ENCODE measurements around the gene ZNF471. TPM values are rescaled to one million over a fixed set of nuclear protein-coding genes. Genes with fewer than 3 reads are reported as not detected.

The ZNF471 gene
- total RNA-seq, result 1.3 TPM

DNA sequence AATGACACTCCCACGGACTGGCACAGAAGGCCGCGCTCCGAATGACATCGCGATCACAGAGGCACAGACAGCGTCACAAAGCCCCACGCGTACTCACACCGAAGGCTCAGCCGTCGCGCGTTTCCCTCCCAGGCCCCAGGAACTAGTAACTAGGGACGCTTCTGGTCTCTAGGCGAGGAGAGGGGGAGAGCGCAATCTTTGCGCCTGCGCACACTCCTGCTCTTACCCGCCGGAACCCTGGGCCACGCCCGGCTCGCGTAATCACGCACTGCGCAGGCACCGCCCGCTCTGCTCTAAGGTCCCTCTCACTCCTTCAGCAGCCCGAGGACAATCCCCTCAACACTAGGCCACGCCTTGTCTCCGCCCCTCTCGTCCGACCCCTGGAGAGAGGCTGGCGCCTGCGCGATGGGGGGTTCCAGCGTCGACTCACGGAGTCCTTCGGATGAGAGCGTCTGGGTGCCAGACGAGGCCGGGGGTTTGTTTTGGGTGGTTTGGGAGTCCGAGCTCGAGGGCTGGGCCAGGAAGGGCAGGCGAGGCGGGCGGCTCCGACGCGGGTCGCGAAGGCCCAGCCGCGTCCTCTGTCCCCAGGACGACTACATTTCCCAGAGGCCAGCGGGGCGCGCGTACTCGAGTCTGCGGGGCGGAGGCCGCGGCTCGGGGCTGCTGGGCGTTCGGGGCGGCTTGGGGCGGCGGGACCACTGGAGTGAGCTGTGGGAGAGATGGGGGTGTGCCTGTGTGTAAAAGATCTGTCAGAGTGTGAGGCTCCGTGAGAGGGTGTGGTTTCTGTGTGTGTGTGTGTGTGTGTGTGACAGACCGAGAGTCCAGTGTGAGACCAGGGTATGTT is at the start of gene ZNF471:
Gene ZNF471, plus strand, starts transcription at position 410 of the 844 bp plus-strand sequence. CDS start 3,717 bp downstream, outside the sequence.
- peak; percentile 99 for ATAC-seq

GRCh38 chr19:56474308-56474707 is 33.3 kb upstream of the ZNF471 start:
- no peak for DNase-seq (ENCODE audit: low spot score)
- ATAC-seq, result no peak

More for the DNA sequence above, at the start of gene ZNF471:
- DNase-seq (ENCODE audit: low spot score), result peak; percentile 97

DNA sequence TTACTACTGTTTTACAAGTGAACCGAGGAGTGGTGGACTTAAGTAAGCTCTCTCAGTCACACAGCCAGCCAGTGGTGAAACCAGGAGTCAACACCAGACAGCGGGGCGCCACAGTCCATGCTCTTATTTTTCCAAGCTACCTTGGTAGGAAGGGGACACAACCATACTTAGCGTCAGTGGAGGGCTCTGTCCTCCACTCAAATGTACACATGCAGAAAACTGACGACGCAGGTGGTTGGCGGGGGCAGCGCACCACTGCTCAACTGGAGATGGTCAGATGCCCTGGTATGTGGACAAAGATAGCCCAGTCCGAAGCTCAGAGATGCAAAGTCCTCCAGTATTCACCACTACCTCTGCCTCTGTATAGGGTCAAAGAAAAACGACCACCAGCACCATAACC is 31.6 kb upstream of the ZNF471 start:
- ATAC-seq (no peak), DNase-seq (ENCODE audit: low spot score) (no peak)

DNA sequence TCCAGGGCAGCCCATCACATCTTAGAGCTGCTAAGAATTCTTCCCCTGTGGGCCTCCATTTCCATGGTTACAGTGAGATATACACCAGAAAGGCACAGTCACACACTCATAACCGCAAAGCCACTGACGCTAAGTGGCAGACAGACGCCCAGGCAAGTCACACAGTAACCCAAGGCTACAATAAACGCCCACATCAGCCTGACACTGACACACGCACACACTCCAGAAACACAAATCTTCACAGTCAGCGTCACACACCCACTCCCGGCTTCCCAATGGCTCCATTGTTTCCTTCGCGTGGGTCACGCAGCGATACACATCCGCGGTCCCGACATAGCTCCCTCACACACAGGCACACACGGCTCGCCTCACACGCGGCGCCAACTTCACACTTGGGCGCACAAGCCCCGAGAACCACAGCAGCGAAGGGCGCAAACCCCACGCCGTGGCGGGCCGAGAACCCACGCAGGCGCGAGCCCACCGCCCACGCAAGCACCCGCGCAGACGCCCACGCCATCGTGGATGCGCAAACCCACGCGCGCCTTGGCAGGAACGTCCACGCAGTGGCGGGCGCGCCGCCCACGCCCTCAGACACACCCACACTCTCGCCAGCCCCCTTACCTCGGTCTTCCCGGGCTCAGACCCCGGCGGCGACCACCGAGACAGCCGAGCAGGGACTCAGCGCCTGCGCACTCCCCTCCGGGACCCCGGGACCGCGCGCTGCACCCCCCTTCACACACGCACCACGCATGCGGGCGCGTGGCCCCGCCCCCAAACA is 30.8 kb upstream of the ZNF471 start, which contains the start of gene ZNF667:
Gene ZNF667, minus strand, starts transcription at position 695 of the 778 bp plus-strand sequence. CDS start 14,975 bp downstream, outside the sequence.
- DNase-seq (ENCODE audit: low spot score), result no peak
- ATAC-seq, result no peak

DNA sequence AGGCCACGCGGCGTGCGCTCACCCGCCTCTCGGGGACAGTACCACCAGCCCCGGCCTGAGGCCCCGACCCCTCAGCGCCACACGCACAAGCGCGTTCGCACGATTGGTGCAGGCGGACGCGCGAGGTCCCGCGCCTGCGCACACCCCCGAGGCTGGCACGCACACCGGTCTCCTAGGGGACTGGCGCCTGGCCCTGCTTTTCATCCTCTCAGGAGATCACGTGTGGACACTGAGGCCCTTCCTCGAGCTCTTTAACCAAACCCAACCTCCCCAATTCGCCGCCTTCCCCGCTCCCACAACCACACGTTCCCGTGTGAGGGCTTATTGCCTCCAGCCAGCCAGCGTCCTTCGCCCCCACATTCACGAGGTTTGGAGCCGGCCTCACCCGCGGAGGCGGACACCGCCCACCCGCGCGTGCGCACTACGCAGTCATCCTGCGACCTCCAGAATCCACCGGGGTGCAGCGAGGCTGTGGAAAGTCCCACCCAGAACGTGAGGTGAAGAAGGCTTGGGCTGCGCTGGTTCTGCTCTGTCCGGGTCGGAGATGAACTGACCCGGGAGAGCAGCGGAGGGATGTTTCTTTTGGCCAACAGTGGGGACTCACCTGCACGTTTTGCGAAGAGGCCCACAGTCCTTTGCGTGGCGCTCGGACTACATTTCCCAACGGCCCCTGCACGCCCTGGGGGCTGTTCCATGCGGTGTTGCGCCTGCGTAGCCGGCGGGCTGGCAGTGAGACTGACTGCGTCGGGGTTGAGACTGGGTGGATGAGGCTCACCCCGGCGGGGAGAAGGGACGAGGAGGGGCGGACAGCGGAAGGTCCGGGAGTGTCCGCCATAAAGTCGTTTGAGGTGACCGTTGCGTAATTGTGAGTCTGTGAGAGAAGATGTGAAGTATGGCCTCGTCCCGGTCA is 30.0 kb upstream of the ZNF471 start:
- DNase-seq (ENCODE audit: low spot score), result peak; percentile 84
- ATAC-seq, result peak; percentile 94

- DNase-seq (ENCODE audit: low spot score) (no peak), ATAC-seq (no peak)
Measured at GRCh38 chr19:56491399-56491798, 16.3 kb upstream of the ZNF471 start.

GRCh38 chr19:56504581-56504980 is 3.1 kb upstream of the ZNF471 start:
- DNase-seq (ENCODE audit: low spot score) (no peak), ATAC-seq (no peak)

- DNase-seq (ENCODE audit: low spot score) (no peak), ATAC-seq (no peak)
Measured at GRCh38 chr19:56508290-56508778, 679 bp downstream of the ZNF471 start.

DNA sequence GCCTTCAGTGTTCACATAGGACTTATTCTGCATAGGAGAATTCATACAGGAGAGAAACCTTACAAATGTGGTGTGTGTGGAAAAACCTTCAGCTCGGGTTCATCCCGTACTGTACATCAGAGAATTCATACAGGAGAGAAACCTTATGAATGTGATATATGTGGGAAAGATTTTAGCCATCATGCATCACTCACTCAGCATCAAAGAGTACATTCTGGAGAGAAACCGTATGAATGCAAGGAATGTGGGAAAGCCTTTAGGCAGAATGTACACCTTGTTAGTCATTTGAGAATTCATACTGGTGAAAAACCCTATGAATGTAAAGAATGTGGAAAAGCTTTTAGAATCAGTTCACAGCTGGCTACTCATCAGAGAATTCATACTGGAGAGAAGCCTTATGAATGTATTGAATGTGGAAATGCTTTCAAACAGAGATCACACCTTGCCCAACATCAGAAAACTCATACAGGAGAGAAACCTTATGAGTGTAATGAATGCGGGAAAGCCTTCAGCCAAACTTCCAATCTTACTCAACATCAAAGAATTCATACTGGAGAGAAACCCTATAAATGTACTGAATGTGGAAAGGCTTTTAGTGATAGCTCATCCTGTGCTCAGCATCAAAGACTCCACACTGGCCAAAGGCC is 17.7 kb downstream of the ZNF471 start:
- DNase-seq (ENCODE audit: low spot score) (no peak), ATAC-seq (no peak)

GRCh38 chr19:56537442-56537841 is 29.8 kb downstream of the ZNF471 start:
- no peak for DNase-seq (ENCODE audit: low spot score)
- ATAC-seq, result no peak

GRCh38 chr19:56538254-56538760 is 30.7 kb downstream of the ZNF471 start:
- DNase-seq (ENCODE audit: low spot score) (peak; percentile 84), ATAC-seq (peak; percentile 94)

DNA sequence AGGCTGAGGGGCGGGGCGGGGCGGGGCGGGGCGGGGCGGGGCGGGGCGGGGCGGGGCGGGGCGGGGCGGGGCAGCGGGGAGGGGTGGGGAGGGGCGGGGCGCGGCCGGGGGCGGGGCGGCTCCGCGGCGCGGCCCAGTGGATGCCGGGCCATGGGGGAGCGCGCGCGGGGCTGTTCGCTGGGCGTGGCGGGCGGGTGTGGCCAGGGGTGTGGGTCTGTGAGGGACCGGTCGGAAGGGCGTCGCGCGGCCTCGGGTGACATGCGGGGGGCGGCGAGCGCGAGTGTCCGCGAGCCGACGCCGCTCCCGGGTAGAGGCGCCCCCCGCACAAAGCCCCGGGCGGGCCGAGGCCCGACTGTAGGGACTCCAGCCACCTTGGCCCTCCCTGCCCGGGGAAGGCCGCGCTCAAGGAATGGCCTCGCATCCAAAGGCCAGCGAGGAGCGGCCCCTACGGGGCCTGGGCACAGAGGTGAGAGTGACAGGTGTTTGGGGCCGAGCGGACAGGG is 31.2 kb downstream of the ZNF471 start, which contains the start of gene ZFP28:
Gene ZFP28, plus strand, starts transcription at position 188 of the 503 bp plus-strand sequence. Its CDS starts 71 bp downstream, at position 259.
- no peak for ATAC-seq
- DNase-seq (ENCODE audit: low spot score), result peak; percentile 60

- ATAC-seq, result no peak
- no peak for DNase-seq (ENCODE audit: low spot score)
Measured at GRCh38 chr19:56543776-56544175, 36.1 kb downstream of the ZNF471 start.

DNA sequence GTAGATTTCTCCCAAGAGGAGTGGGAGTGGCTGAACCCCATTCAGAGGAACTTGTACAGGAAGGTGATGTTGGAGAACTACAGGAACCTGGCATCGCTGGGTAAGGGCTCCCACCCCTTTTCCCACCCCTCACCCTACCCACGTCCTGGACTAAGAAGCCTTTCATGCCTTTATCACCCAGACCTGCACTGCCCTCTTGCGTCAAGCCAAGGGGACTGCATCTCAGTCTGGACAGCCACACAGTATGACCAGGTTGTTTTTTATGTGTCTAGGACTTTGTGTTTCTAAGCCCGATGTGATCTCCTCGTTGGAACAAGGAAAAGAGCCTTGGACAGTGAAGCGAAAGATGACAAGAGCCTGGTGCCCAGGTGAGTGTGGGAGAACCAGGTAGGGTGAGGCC is 39.9 kb downstream of the ZNF471 start:
- DNase-seq (ENCODE audit: low spot score) (no peak), ATAC-seq (no peak)

DNA sequence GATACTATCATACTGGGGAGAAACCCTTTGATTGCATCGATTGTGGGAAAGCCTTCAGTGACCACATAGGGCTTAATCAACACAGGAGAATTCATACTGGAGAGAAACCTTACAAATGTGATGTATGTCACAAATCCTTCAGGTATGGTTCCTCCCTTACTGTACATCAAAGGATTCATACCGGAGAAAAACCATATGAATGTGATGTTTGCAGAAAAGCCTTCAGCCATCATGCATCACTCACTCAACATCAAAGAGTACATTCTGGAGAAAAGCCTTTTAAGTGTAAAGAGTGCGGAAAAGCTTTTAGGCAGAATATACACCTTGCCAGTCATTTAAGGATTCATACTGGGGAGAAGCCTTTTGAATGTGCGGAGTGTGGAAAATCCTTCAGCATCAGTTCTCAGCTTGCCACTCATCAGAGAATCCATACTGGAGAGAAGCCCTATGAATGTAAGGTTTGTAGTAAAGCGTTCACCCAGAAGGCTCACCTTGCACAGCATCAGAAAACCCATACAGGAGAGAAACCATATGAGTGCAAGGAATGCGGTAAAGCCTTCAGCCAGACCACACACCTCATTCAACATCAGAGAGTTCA is 46.7 kb downstream of the ZNF471 start:
- ATAC-seq (no peak), DNase-seq (ENCODE audit: low spot score) (no peak)

- ATAC-seq (no peak), DNase-seq (ENCODE audit: low spot score) (no peak)
Measured at GRCh38 chr19:56562766-56563165, 55.1 kb downstream of the ZNF471 start.

DNA sequence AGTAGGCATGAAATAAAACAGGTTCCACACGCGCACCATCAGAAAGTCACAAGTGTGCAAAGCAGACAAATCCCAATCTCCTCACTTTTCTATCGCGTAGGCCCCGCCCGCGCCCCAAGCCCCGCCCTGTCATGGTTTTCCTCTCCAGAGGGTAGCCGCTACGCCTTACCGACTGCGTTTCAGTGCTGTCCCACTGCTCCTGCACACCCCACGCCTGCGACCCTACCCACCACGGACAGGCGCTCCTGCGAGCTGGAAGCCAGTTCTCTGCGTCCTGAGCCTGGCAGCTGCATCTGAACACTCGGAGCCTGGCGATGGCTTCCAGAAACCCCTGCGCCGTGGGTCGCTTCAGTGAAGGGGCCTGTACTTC is 59.2 kb downstream of the ZNF471 start:
- peak; percentile 59 for ATAC-seq

DNA sequence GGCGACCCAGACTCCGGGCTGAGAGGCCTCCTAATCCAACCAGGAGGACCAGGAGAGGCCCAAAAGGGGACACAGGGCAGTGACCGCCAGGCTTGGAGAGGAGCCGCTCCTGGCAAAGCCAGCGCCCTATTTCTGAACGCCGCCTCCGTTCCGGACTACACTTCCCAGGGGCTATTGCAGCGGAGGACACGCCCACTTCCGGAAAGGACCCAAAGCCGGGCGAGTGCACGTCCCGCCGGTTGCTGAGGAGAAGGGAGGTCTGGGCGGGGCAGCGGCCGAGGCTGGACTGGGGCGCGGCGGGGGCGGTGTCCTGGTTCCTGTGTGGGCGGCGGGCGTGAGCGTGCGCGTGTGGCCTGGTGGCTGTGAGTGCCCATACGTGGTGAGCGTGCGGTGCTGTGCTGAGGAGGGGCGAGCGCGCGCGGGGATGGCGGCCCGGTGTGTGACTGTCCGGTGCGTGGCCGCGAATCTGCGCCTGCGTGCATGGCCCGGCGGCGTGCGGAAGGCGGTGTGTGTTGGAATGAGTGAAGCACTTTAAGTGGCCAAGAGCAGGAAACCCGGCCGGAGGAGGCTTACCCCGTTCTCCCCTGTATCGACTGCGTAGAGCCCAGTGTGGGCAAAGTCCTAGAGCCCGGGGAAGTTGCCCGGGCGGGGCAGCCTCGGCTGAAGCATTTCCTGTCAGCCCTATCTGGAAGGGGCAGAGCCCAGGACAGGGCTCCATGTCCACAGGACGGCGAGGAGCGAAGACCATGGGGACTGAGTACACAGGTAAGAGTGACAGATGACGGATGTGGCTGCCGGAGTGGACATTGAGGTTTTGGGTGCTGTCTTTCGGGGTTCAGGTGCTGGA is 59.8 kb downstream of the ZNF471 start, which contains the start of gene ZNF470:
Gene ZNF470, plus strand, starts transcription at position 195 of the 847 bp plus-strand sequence. CDS start 2,844 bp downstream, outside the sequence.
- DNase-seq (ENCODE audit: low spot score) (peak; percentile 97), ATAC-seq (peak; percentile 98)

More for the DNA sequence above, 59.2 kb downstream of the ZNF471 start:
- peak; percentile 60 for DNase-seq (ENCODE audit: low spot score)

Measured in left lobe of liver (tissue), 2 donors.